OCI-LY3 (cell line): Measurements from ENCODE around the gene CUL7.

Source experiments
- H2AFZ ChIP-seq: fragments of 200-600, 300-600 bp; shearing (Covaris generic); 2 replicates; pipeline ENCODE4 v1.6.0; 2014; ENCODE audit warnings: antibody characterized with exemption, low read depth, low read length
- H3K27ac ChIP-seq: fragments of 200-600, 300-600 bp; sonication (generic); 2 replicates; pipeline ENCODE4 v1.5.1; 2014; ENCODE audit warnings: mild to moderate bottlenecking, low read length, moderate library complexity, mixed read lengths
- H3K27me3 ChIP-seq: fragments of 200-600, 300-600 bp; sonication (generic); 2 replicates; pipeline ENCODE4 v1.6.1; 2014; ENCODE audit warnings: low read depth, low read length, mixed read lengths
- H3K36me3 ChIP-seq: fragments of 200-600, 300-600 bp; sonication (generic); replicated peaks from 2 replicates; pipeline ENCODE3; 2014; ENCODE audit warnings: low read depth, low read length, mixed read lengths
- H3K4me1 ChIP-seq: fragments of 300-600, 200-600 bp; sonication (generic); 2 replicates; pipeline ENCODE4 v1.6.1; 2014; ENCODE audit warnings: low read length, mixed read lengths
- H3K4me2 ChIP-seq: fragments of 200-600, 300-600 bp; sonication (generic); 2 replicates; pipeline ENCODE4 v1.6.1; 2014; ENCODE audit warnings: low read length, mixed read lengths
- H3K4me3 ChIP-seq: fragments of 300-600, 200-600 bp; sonication (generic); 2 replicates; pipeline ENCODE4 v1.5.1; 2014; ENCODE audit warnings: antibody characterized with exemption, mild to moderate bottlenecking, low read length, moderate library complexity
- H3K79me2 ChIP-seq: fragments of 300-600, 200-600 bp; shearing (Covaris generic); 2 replicates; pipeline ENCODE4 v1.6.1; 2014; ENCODE audit warnings: mild to moderate bottlenecking, low read length, mixed read lengths
- H3K9ac ChIP-seq: fragments of 300-600, 200-600 bp; shearing (Covaris generic); 2 replicates; pipeline ENCODE4 v1.6.0; 2014; ENCODE audit warnings: mild to moderate bottlenecking, low read length, moderate library complexity
- H3K9me3 ChIP-seq: fragments of 200-600, 300-600 bp; shearing (Covaris generic); 2 replicates; pipeline ENCODE4 v1.6.1; 2014; ENCODE audit warnings: low read length, mixed read lengths; ENCODE audit not compliant: insufficient read depth
- H4K20me1 ChIP-seq: fragments of 200-600, 300-600 bp; sonication (generic); 2 replicates; pipeline ENCODE4 v1.6.1; 2016; ENCODE audit warnings: low read length, mixed read lengths; ENCODE audit not compliant: insufficient read depth
- CTCF ChIP-seq: fragments of 200-600, 300-600 bp; sonication (generic); IDR thresholded peaks from 2 replicates; pipeline ENCODE4 v1.5.1; 2014; ENCODE audit warnings: antibody characterized with exemption, low read length, low read depth
- EZH2phosphoT487 ChIP-seq: fragments of 200-600 bp; shearing (Covaris generic); IDR thresholded peaks from 2 replicates; pipeline ENCODE4 v1.6.1; 2018; ENCODE audit warnings: antibody characterized with exemption, mixed run types, low read depth

The CUL7 gene

GRCh38 chr6:43021270-43022047 lies 32.2 kb downstream of the CUL7 start, which contains the start of gene RRP36:
TSS of gene RRP36 (plus strand) at chr6:43021623. CDS start at chr6:43021655, 32 bp downstream.
- H3K9ac ChIP-seq: peak within 1 kb of the TSS; percentile 67
- peak within 1 kb of the TSS; percentile 30 for H2AFZ ChIP-seq
- H3K4me3 ChIP-seq: peak within 1 kb of the TSS; percentile 84
- peak within 1 kb of the TSS; percentile 78 for H3K4me2 ChIP-seq
- H4K20me1 ChIP-seq: no peaks in the 10 kb centered on the region
- peak within 1 kb of the TSS; percentile 47 for H3K27ac ChIP-seq
- H3K4me1 ChIP-seq: peaks cover 17% of the 10 kb centered on the region
- peaks cover 31% of the 10 kb centered on the region for H3K79me2 ChIP-seq
- H3K36me3 ChIP-seq: peaks cover 37% of the 10 kb centered on the region
- no peaks in the 10 kb centered on the region for H3K27me3 ChIP-seq
- H3K9me3 ChIP-seq: no peaks in the 10 kb centered on the region
- TF ChIP-seq EZH2phosphoT487 (no peak), CTCF (no peak)

- H3K4me2 ChIP-seq: peak overlapping the region; percentile 78
- no peaks in the 10 kb centered on the region for H4K20me1 ChIP-seq
- H3K4me3 ChIP-seq: peak overlapping the region; percentile 84
- peak overlapping the region; percentile 67 for H3K9ac ChIP-seq
- peaks cover 37% of the 10 kb centered on the region for H3K36me3 ChIP-seq
- H3K79me2 ChIP-seq: peaks cover 36% of the 10 kb centered on the region
- TF ChIP-seq CTCF (no peak), EZH2phosphoT487 (no peak)
- H3K27me3 ChIP-seq: no peaks in the 10 kb centered on the region
- H3K9me3 ChIP-seq: no peaks in the 10 kb centered on the region
- H2AFZ ChIP-seq: no peak overlapping the region
- H3K27ac ChIP-seq: peak overlapping the region; percentile 47
- peaks cover 17% of the 10 kb centered on the region for H3K4me1 ChIP-seq
Measured at GRCh38 chr6:43020847-43021246, 32.8 kb downstream of the CUL7 start.

- Histone ChIP-seq H3K4me1 (peaks cover 19% of the 10 kb centered on the region), H3K79me2 (peaks cover 40% of the 10 kb centered on the region), H3K9me3 (no peaks in the 10 kb centered on the region), H3K27me3 (no peaks in the 10 kb centered on the region), H3K27ac (no peak overlapping the region), H2AFZ (no peak overlapping the region), H3K4me2 (no peak overlapping the region; the same call in 1 of the 2 replicates), H3K36me3 (peaks cover 37% of the 10 kb centered on the region), H3K4me3 (no peak overlapping the region), H4K20me1 (no peaks in the 10 kb centered on the region), H3K9ac (no peak overlapping the region)
- TF ChIP-seq EZH2phosphoT487 (no peak), CTCF (no peak)
Measured at GRCh38 chr6:43020052-43020705, 33.5 kb downstream of the CUL7 start.

GRCh38 chr6:43019152-43019551 lies 34.5 kb downstream of the CUL7 start:
- no peak overlapping the region for H3K4me2 ChIP-seq
- no peaks in the 10 kb centered on the region for H3K9me3 ChIP-seq
- peaks cover 45% of the 10 kb centered on the region for H3K79me2 ChIP-seq
- peaks cover 19% of the 10 kb centered on the region for H3K4me1 ChIP-seq
- H3K36me3 ChIP-seq: peaks cover 27% of the 10 kb centered on the region
- H3K9ac ChIP-seq: no peak overlapping the region
- H2AFZ ChIP-seq: no peak overlapping the region
- TF ChIP-seq CTCF: no peak
- TF ChIP-seq EZH2phosphoT487: no peak
- no peak overlapping the region for H3K27ac ChIP-seq
- no peaks in the 10 kb centered on the region for H3K27me3 ChIP-seq
- H3K4me3 ChIP-seq: no peak overlapping the region
- no peaks in the 10 kb centered on the region for H4K20me1 ChIP-seq
